HepG2 (cell line): Measurements from ENCODE around the gene WDR3. TPM values are rescaled to one million over a fixed set of nuclear protein-coding genes. Genes with fewer than 3 reads are reported as not detected.

Experiments used
- AGO1 ChIP-seq: fragments of 200-400 bp; formaldehyde crosslinking; IDR thresholded peaks from 2 replicates; pipeline ENCODE4 v1.6.1; 2017; ENCODE audit warnings: mild to moderate bottlenecking, low read depth, low read length, moderate library complexity; ENCODE audit not compliant: poor library complexity, severe bottlenecking
- CCDC6 ChIP-seq: sonication (generic); formaldehyde crosslinking; IDR thresholded peaks from 2 replicates; pipeline ENCODE4 v1.8.1; 2022; ENCODE audit warnings: mild to moderate bottlenecking, missing genetic modification reagents, moderate library complexity
- HMGA1 ChIP-seq: sonication (generic); formaldehyde crosslinking; conservative IDR thresholded peaks from 2 replicates; pipeline ENCODE4 v1.4.0; 2020; ENCODE audit warnings: missing genetic modification reagents
- KDM2A ChIP-seq: sonication (generic); formaldehyde crosslinking; IDR thresholded peaks from 2 replicates; pipeline ENCODE4 v1.4.0; 2020; ENCODE audit warnings: low read depth, missing genetic modification reagents, borderline replicate concordance
- KDM5A ChIP-seq: fragments of 200-600 bp; sonication (generic); IDR thresholded peaks from 2 replicates; pipeline ENCODE4 v1.7.0; 2018; ENCODE audit warnings: antibody characterized with exemption, mild to moderate bottlenecking, low read length, borderline replicate concordance
- KDM6A ChIP-seq: IDR thresholded peaks from 2 replicates; pipeline ENCODE4 v1.6.1; 2016; ENCODE audit warnings: low read depth
- KMT2B ChIP-seq: IDR thresholded peaks from 2 replicates; pipeline ENCODE4 v1.6.1; 2016; ENCODE audit warnings: missing genetic modification reagents, missing compliant biosample characterization
- MED13 ChIP-seq: sonication (generic); formaldehyde crosslinking; IDR thresholded peaks from 2 replicates; pipeline ENCODE4 v1.5.0; 2020; ENCODE audit warnings: missing genetic modification reagents
- PAX8 ChIP-seq: sonication (generic); formaldehyde crosslinking; IDR thresholded peaks from 2 replicates; pipeline ENCODE4 v1.8.0; 2022; ENCODE audit warnings: mild to moderate bottlenecking, missing genetic modification reagents, borderline replicate concordance
- PHB2 ChIP-seq: fragments of 450-650 bp; IDR thresholded peaks from 2 replicates; pipeline ENCODE4 v1.6.1; 2018; ENCODE audit not compliant: partially characterized antibody
- SKI ChIP-seq: fragments of 450-650 bp; IDR thresholded peaks from one replicate; pipeline ENCODE4 v1.6.1; 2018; ENCODE audit warnings: mild to moderate bottlenecking; ENCODE audit not compliant: partially characterized antibody
- SPEN ChIP-seq: sonication (generic); formaldehyde crosslinking; IDR thresholded peaks from 2 replicates; pipeline ENCODE4 v1.5.1; 2020; ENCODE audit warnings: low read depth, mild to moderate bottlenecking, missing genetic modification reagents
- TARDBP ChIP-seq: sonication (generic); formaldehyde crosslinking; IDR thresholded peaks from 2 replicates; pipeline ENCODE4 v1.8.0; 2022; ENCODE audit warnings: mild to moderate bottlenecking, missing genetic modification reagents
- ZBTB34 ChIP-seq: sonication (generic); formaldehyde crosslinking; IDR thresholded peaks from 2 replicates; pipeline ENCODE4 v1.8.0; 2022; ENCODE audit warnings: mild to moderate bottlenecking, missing genetic modification reagents
- ZNF263 ChIP-seq: sonication (generic); formaldehyde crosslinking; IDR thresholded peaks from 2 replicates; pipeline ENCODE4 v1.4.0; 2020; ENCODE audit warnings: missing genetic modification reagents
- ZNF34 ChIP-seq: sonication (generic); formaldehyde crosslinking; IDR thresholded peaks from 2 replicates; pipeline ENCODE4 v1.4.0; 2020; ENCODE audit warnings: mild to moderate bottlenecking, missing genetic modification reagents, borderline replicate concordance
- ZNF350 ChIP-seq: sonication (generic); formaldehyde crosslinking; IDR thresholded peaks from 2 replicates; pipeline ENCODE4 v1.4.0; 2020; ENCODE audit warnings: mild to moderate bottlenecking, low read depth, missing genetic modification reagents, borderline replicate concordance
- ZNF503 ChIP-seq: sonication (generic); formaldehyde crosslinking; IDR thresholded peaks from 2 replicates; pipeline ENCODE4 v1.4.0; 2020; ENCODE audit warnings: missing genetic modification reagents
- ZNF564 ChIP-seq: sonication (generic); formaldehyde crosslinking; IDR thresholded peaks from 2 replicates; pipeline ENCODE4 v1.8.1; 2023; ENCODE audit warnings: mild to moderate bottlenecking, missing genetic modification reagents
- ZNF670 ChIP-seq: sonication (generic); formaldehyde crosslinking; IDR thresholded peaks from 2 replicates; pipeline ENCODE4 v1.8.0; 2022; ENCODE audit warnings: mild to moderate bottlenecking, missing genetic modification reagents, borderline replicate concordance
- ZNF788 ChIP-seq: sonication (generic); formaldehyde crosslinking; IDR thresholded peaks from 2 replicates; pipeline ENCODE4 v1.5.0; 2020; ENCODE audit warnings: mild to moderate bottlenecking, missing genetic modification reagents, borderline replicate concordance
- polyA plus RNA-seq, 8 experiments: library from polyadenylated mRNA; depleted of rRNA in 3 of 8; stranded (reverse) in 7 of 8; unstranded in 1 of 8; fragments of >200 nt; fragmentation: Illumina TruSeq in 4 of 8; extraction: Trizol in 4 of 8; gene quantifications; 2 replicates each; pipeline versions ENCODE4 v1.2.1 to v1.2.3, GENCODE V29; 2011 to 2016; ENCODE audit warnings: low read depth in 4 of 8, missing spikeins in 1 of 8, mixed read lengths in 1 of 8; ENCODE audit not compliant: insufficient read depth in 1 of 8
- total RNA-seq, 5 experiments: library from RNA; depleted of rRNA; stranded (reverse); fragments of >200 nt; fragmentation: Illumina TruSeq; extraction: Trizol; gene quantifications; 2 replicates each; pipeline ENCODE4 v1.2.3, GENCODE V29; 2016; ENCODE audit warnings: low read depth in 1 of 5
- TF ChIP-seq, protein P1 (sequence below): sonication (generic); formaldehyde crosslinking; IDR thresholded peaks from 2 replicates; pipeline ENCODE4 v1.5.0; 2020; ENCODE audit warnings: missing genetic modification reagents
- TF ChIP-seq, protein P2 (sequence below): sonication (generic); formaldehyde crosslinking; IDR thresholded peaks from 2 replicates; pipeline ENCODE4 v1.4.0; 2020; ENCODE audit warnings: missing genetic modification reagents

WDR3 gene
- total and polyA plus RNA-seq, 2 of the 13 experiments (the other 11 are each of a cell fraction or from before 2014, with no cell fraction given), result 15.9 to 55.5 TPM

GRCh38 chr1:117929343-117930172 is at the start of gene WDR3, which contains the start of gene GDAP2 (continued):
- no peak for TF ChIP-seq SKI
- peak; percentile 19 for TF ChIP-seq ZNF788 (CRISPR knock-in tag)
- 0 out of 2 replicates have a peak, but pooled peaks have one; percentile 80 for TF ChIP-seq PAX8 (CRISPR knock-in tag)
- 0 out of 2 replicates have a peak, but pooled peaks have one; percentile 44 for TF ChIP-seq CCDC6 (CRISPR knock-in tag)
- no peak for TF ChIP-seq ZNF263 (CRISPR knock-in tag)
- TF ChIP-seq KMT2B (CRISPR knock-in tag), result peak; percentile 85
- TF ChIP-seq, protein P1, sequence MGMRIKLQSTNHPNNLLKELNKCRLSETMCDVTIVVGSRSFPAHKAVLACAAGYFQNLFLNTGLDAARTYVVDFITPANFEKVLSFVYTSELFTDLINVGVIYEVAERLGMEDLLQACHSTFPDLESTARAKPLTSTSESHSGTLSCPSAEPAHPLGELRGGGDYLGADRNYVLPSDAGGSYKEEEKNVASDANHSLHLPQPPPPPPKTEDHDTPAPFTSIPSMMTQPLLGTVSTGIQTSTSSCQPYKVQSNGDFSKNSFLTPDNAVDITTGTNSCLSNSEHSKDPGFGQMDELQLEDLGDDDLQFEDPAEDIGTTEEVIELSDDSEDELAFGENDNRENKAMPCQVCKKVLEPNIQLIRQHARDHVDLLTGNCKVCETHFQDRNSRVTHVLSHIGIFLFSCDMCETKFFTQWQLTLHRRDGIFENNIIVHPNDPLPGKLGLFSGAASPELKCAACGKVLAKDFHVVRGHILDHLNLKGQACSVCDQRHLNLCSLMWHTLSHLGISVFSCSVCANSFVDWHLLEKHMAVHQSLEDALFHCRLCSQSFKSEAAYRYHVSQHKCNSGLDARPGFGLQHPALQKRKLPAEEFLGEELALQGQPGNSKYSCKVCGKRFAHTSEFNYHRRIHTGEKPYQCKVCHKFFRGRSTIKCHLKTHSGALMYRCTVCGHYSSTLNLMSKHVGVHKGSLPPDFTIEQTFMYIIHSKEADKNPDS (CRISPR knock-in tag), result no peak
- TF ChIP-seq ZNF564 (CRISPR knock-in tag), result no peak
- TF ChIP-seq KDM5A, result peak; percentile 45
- TF ChIP-seq TARDBP (CRISPR knock-in tag), result peak; percentile 28; the same call in 1 of the 2 replicates
- peak; percentile 45; the same call in 1 of the 2 replicates for TF ChIP-seq MED13 (CRISPR knock-in tag)
- no peak for TF ChIP-seq HMGA1 (CRISPR knock-in tag)
- TF ChIP-seq, protein P2, sequence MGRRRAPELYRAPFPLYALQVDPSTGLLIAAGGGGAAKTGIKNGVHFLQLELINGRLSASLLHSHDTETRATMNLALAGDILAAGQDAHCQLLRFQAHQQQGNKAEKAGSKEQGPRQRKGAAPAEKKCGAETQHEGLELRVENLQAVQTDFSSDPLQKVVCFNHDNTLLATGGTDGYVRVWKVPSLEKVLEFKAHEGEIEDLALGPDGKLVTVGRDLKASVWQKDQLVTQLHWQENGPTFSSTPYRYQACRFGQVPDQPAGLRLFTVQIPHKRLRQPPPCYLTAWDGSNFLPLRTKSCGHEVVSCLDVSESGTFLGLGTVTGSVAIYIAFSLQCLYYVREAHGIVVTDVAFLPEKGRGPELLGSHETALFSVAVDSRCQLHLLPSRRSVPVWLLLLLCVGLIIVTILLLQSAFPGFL (CRISPR knock-in tag), result no peak
- TF ChIP-seq AGO1, result no peak
- peak; percentile 54; the same call in 1 of the 2 replicates for TF ChIP-seq ZNF350 (CRISPR knock-in tag)
- no peak for TF ChIP-seq KDM6A (CRISPR knock-in tag)
- peak; percentile 45; the same call in 1 of the 2 replicates for TF ChIP-seq ZNF34 (CRISPR knock-in tag)
- TF ChIP-seq PHB2, result no peak
- TF ChIP-seq SPEN, result peak; percentile 77
- peak; percentile 48; the same call in 1 of the 2 replicates for TF ChIP-seq ZNF670
- peak; percentile 71 for TF ChIP-seq KDM2A
- TF ChIP-seq ZBTB34 (CRISPR knock-in tag), result no peak
- TF ChIP-seq ZNF503, result 0 out of 2 replicates have a peak, but pooled peaks have one; percentile 27
